DOHH2 (cell line): ENCODE results near the gene GP5.

ENCODE experiments used
- H3F3A ChIP-seq: fragments of 200-600 bp; sonication (generic), shearing (Covaris generic); 2 replicates; pipeline ENCODE4 v1.6.0; 2016; ENCODE audit warnings: antibody characterized with exemption, mild to moderate bottlenecking; ENCODE audit not compliant: control insufficient read depth, insufficient read depth
- H3K27ac ChIP-seq: fragments of 200-600 bp; sonication (generic); 2 replicates; pipeline ENCODE4 v1.5.1; 2014; ENCODE audit warnings: low read depth, mild to moderate bottlenecking, low read length, moderate library complexity
- H3K27me3 ChIP-seq: fragments of 200-600 bp; sonication (generic); 2 replicates; pipeline ENCODE4 v1.6.1; 2014; ENCODE audit warnings: mild to moderate bottlenecking, low read length, mixed read lengths; ENCODE audit not compliant: control insufficient read depth
- H3K36me3 ChIP-seq: fragments of 200-600 bp; sonication (generic); 2 replicates; pipeline ENCODE4 v1.6.1; 2014; ENCODE audit warnings: mild to moderate bottlenecking, low read length, moderate library complexity, mixed read lengths; ENCODE audit not compliant: control insufficient read depth
- H3K4me1 ChIP-seq: fragments of 200-600 bp; sonication (generic); 2 replicates; pipeline ENCODE4 v1.6.1; 2014; ENCODE audit warnings: mild to moderate bottlenecking, low read length, mixed read lengths; ENCODE audit not compliant: control insufficient read depth
- H3K4me2 ChIP-seq: fragments of 200-600 bp; sonication (generic); 2 replicates; pipeline ENCODE4 v1.6.0; 2014; ENCODE audit warnings: mild to moderate bottlenecking, low read length, moderate library complexity
- H3K4me3 ChIP-seq: fragments of 200-600 bp; sonication (generic); 2 replicates; pipeline ENCODE4 v1.5.1; 2014; ENCODE audit warnings: mild to moderate bottlenecking, low read length, mixed read lengths
- H3K79me2 ChIP-seq: fragments of 200-600 bp; sonication (generic); 2 replicates; pipeline ENCODE4 v1.6.1; 2014; ENCODE audit warnings: mild to moderate bottlenecking, low read length, mixed read lengths; ENCODE audit not compliant: control insufficient read depth
- H3K9me2 ChIP-seq: fragments of 200-600 bp; sonication (generic); replicated peaks from 2 replicates; pipeline ENCODE4 v1.6.1; 2014; ENCODE audit warnings: mild to moderate bottlenecking, low read length, mixed read lengths; ENCODE audit not compliant: control insufficient read depth
- H3K9me3 ChIP-seq: fragments of 200-600 bp; sonication (generic); 2 replicates; pipeline ENCODE4 v1.6.1; 2014; ENCODE audit warnings: antibody characterized with exemption, low read length, mixed read lengths; ENCODE audit not compliant: control insufficient read depth, insufficient read depth
- H4K20me1 ChIP-seq: fragments of 200-600 bp; sonication (generic); 2 replicates; pipeline ENCODE4 v1.6.0; 2014; ENCODE audit warnings: low read depth, mild to moderate bottlenecking, antibody characterized with exemption, low read length, moderate library complexity; ENCODE audit not compliant: control insufficient read depth, insufficient read depth
- EZH2phosphoT487 ChIP-seq: fragments of 200-600 bp; sonication (generic); IDR thresholded peaks from 2 replicates; pipeline ENCODE4 v1.6.1; 2017; ENCODE audit warnings: borderline replicate concordance, mild to moderate bottlenecking, antibody characterized with exemption, low read length, moderate library complexity, mixed read lengths
- TF ChIP-seq, protein P1 (sequence below): fragments of 200-600 bp; sonication (generic); IDR thresholded peaks from one replicate; pipeline ENCODE4 v1.5.1; 2014; ENCODE audit warnings: antibody characterized with exemption, mild to moderate bottlenecking, low read depth, low read length; ENCODE audit not compliant: poor library complexity, severe bottlenecking

The GP5 gene

DNA sequence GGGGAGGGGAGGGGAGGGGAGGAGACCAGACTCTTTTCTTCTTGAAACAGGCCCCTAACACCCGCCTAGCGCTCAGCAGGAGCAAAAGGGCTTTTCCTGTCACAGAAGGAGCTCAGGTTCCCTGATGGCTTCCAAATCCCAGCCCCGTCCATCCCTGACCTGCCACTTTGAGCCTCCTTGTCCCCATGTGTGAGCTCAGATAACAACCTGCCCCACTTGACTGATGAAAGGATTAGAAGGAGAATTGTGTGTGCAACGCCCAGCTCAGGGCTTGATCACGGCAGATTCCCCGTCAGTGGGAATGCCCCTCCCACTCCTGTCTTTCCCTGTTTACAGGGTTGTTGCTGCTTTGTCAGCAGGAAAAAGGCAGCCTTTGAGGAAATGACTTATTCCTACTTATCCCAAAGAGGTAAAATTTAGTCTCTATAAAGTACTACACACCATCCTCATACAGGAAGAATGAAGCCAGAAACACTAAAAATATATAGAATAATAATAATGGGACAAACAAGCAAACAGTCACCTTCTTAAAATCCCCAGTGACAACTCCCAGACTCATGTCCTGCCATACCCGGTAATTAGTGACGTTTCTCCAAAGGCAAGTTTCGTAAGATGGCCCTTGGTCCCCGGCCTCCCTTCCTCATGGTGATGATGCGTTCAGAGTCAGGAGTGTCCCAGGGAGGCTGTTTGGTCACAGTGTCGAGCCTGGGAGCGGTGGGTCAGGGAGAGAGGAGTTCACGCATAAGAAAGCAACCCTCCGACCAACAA, 23.4 kb downstream of the GP5 start:
- H3K9me2 ChIP-seq = no peaks in the 10 kb centered on the region
- no peaks in the 10 kb centered on the region for H3K9me3 ChIP-seq
- H3K4me2 ChIP-seq = no peak overlapping the region
- H3K4me3 ChIP-seq = no peak overlapping the region
- H3K4me1 ChIP-seq = no peaks in the 10 kb centered on the region
- no peaks in the 10 kb centered on the region for H3K79me2 ChIP-seq
- H3K27me3 ChIP-seq = no peaks in the 10 kb centered on the region
- H4K20me1 ChIP-seq = no peaks in the 10 kb centered on the region
- no peak overlapping the region for H3K27ac ChIP-seq
- no peaks in the 10 kb centered on the region for H3F3A ChIP-seq
- H3K36me3 ChIP-seq = no peaks in the 10 kb centered on the region
- TF ChIP-seq, protein P1, sequence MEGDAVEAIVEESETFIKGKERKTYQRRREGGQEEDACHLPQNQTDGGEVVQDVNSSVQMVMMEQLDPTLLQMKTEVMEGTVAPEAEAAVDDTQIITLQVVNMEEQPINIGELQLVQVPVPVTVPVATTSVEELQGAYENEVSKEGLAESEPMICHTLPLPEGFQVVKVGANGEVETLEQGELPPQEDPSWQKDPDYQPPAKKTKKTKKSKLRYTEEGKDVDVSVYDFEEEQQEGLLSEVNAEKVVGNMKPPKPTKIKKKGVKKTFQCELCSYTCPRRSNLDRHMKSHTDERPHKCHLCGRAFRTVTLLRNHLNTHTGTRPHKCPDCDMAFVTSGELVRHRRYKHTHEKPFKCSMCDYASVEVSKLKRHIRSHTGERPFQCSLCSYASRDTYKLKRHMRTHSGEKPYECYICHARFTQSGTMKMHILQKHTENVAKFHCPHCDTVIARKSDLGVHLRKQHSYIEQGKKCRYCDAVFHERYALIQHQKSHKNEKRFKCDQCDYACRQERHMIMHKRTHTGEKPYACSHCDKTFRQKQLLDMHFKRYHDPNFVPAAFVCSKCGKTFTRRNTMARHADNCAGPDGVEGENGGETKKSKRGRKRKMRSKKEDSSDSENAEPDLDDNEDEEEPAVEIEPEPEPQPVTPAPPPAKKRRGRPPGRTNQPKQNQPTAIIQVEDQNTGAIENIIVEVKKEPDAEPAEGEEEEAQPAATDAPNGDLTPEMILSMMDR = no peak
- no peak for TF ChIP-seq EZH2phosphoT487

DNA sequence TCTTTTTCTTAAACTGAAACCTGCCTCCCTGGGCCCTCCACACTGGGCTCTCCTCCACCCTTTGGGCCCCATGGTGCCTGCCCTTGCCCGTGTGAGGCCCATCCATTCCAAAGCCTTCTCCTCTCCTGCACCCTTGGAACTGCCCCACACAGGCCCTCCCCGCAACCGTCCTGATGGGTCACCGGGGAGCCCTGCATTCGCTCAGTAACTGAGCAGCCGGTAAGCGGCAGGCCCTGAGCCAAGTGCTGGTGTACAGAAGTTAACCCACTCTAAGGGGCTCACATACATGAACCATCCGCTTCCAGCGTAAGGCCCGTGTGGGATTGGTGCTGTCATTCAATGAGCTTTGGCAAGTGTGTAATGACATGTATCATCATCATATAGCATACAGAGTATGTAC, 24.1 kb downstream of the GP5 start:
- no peaks in the 10 kb centered on the region for H3K9me2 ChIP-seq
- H3F3A ChIP-seq = no peaks in the 10 kb centered on the region
- H4K20me1 ChIP-seq = no peaks in the 10 kb centered on the region
- no peaks in the 10 kb centered on the region for H3K79me2 ChIP-seq
- H3K27me3 ChIP-seq = peaks cover 3% of the 10 kb centered on the region
- H3K36me3 ChIP-seq = no peaks in the 10 kb centered on the region
- H3K4me1 ChIP-seq = no peaks in the 10 kb centered on the region
- H3K9me3 ChIP-seq = no peaks in the 10 kb centered on the region
- H3K27ac ChIP-seq = no peak overlapping the region
- no peak overlapping the region for H3K4me3 ChIP-seq
- no peak overlapping the region for H3K4me2 ChIP-seq
- TF ChIP-seq, protein P1 = no peak
- no peak for TF ChIP-seq EZH2phosphoT487

DNA sequence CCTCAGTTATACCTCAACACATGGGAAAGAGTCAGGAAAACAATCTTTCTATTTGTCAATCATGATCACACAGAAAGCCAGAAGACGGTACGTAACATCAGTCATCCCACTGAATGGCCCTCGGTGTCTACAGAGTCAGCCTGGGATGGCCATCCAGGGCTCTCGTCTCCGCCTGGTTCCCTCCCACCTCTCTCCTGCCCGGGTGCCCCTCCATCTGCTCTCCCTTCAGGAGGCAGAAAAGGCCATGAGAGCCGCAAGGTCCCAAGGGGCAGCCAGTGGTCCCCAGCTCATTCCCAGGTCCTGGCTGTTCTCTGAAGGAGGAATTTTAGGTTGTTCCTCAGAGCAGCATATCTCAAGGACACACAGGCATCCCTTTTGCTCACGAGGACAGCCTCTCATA, 25.2 kb downstream of the GP5 start:
- Histone ChIP-seq H3K27ac (no peak overlapping the region), H3K9me2 (no peaks in the 10 kb centered on the region), H3K79me2 (no peaks in the 10 kb centered on the region), H3K4me3 (no peak overlapping the region), H3K4me1 (no peaks in the 10 kb centered on the region), H4K20me1 (no peaks in the 10 kb centered on the region), H3K4me2 (no peak overlapping the region), H3K27me3 (peaks cover 10% of the 10 kb centered on the region), H3F3A (no peaks in the 10 kb centered on the region), H3K36me3 (no peaks in the 10 kb centered on the region), H3K9me3 (no peaks in the 10 kb centered on the region)
- no peak for TF ChIP-seq EZH2phosphoT487
- TF ChIP-seq, protein P1 = no peak
